HG03108 (cell line): ENCODE data around the gene MYO1F.
"Not testable (repeated sequence)": the region's sequence is repeated elsewhere in the genome, so short reads cannot be mapped to it uniquely, and the experiment has no call there.

ENCODE experiments used
- ATAC-seq: cut with Tn5 transposase; IDR thresholded peaks from one replicate; pipeline ENCODE4 v1.9.1; 2021; ENCODE audit warnings: moderate library complexity; ENCODE audit not compliant: unreplicated experiment

Gene MYO1F

DNA sequence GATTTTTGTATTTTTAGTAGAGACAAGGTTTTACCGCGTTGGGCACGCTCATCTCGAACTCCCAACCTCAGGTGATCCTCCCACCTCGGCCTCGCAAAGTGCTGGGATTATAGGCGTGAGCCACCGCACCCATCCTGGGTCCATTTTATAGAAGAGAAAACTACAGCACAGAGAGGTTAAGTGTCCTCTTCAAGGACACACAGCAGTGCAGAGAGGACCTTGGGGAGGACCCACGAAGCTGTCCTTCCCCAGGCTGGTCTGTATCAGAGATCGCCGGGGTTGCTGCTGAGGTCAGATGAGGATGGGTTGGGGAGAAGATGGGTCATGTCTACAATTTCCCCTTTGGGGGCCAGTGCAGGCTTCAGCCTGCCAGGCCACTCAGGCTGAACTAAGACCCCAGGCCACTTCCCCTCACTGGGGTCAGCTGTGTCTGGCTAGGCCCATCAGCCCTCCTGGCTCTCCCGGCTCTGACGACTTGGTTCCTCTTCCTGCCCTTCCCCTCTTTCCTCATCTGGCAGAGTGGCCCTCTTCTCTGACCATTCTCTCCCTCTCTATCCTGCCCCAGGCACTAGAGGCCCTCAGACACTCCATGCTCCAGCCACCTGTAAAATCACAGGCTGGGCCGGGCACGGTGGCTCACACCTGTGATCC is 9.6 kb downstream of the MYO1F start:
- no peak for ATAC-seq

DNA sequence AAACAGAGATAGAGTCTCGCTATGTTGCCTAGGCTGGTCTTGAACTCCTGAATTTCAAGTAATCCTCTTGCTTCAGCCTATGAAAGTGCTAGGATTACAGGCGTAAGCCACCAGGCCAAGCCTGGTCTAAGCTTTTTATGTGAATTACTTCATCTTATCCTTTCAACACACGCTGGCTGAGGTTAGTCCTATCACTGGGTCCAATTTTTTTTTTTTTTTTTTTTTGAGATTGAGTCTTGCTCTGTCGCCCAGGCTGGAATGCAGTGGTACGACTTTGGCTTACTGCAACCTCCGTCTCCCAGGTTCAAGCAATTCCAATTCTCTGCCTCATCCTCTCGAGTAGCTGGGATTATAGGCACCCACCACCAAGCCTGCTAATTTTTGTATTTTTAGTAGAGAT is 10.4 kb downstream of the MYO1F start:
- no peak for ATAC-seq

DNA sequence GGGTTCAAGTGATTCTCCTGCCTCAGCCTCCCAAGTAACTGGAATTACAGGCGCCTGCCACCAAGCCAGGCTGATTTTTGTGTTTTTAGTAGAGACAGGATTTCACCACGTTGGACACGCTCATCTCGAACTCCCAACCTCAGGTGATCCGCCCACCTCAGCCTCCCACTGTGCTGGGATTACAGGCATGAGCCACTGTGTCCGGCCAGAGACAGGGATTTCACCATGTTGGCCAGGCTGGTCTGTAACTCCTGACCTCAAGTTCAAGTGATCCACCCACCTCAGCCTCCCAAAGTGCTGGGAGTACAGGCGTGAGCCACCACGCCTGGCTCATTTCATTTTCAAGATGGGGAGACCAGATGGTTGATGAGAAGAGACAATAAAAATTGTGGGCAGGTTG is 12.4 kb downstream of the MYO1F start:
- not testable (repeated sequence) for ATAC-seq

DNA sequence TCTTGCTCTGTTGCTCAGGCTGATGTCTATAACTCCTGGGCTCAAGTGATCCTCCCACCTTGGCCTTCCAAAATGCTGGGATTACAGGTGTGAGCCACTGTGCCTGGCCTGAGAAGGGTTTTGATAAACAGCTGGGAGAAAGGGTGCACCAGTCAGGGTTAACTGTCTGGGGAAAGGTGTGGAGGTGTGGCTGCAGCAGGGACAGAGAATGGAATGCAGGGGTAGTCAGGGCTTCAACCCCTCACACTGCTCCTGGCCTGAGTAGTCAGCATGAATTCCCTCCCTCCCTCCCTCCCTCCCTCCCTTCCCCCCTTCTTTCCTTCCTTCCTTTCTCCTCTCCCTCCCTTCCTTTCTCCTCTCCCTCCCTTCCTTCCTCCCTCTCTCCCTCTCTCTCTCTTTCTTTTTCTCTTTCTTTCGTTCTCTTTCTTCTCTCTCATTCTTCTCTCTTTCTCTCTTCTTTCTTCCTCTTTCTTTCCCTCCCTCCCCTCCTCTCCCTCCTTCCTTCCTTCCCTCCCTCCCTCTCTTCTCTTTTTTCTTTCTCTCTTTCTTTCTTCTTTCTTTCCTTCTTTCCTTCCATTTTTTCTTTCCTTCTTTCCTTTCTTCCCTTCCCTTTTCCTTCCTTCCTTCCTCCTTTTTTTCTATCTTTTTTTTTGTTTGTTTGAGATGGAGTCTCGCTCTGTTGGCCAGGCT is 16.0 kb downstream of the MYO1F start:
- ATAC-seq = no peak

DNA sequence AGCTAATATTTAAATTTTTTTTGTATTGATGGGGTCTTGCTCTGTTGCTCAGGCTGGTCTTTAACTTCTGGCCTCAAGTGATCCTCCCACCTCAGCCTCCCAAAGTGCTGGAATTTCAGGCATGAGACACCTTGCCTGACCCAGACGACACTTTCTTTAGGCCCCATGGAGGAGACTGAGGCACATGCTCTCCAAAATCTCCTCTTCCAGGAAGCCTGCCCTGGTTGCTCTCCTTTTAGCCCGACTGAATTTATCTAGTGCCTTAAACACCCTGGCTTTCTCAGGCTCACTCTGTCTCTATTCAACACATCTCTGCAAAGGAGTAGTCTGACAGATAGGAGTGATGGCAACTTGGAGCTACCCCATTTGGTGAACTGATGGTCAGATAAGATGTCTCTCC is 18.9 kb downstream of the MYO1F start:
- ATAC-seq = no peak

DNA sequence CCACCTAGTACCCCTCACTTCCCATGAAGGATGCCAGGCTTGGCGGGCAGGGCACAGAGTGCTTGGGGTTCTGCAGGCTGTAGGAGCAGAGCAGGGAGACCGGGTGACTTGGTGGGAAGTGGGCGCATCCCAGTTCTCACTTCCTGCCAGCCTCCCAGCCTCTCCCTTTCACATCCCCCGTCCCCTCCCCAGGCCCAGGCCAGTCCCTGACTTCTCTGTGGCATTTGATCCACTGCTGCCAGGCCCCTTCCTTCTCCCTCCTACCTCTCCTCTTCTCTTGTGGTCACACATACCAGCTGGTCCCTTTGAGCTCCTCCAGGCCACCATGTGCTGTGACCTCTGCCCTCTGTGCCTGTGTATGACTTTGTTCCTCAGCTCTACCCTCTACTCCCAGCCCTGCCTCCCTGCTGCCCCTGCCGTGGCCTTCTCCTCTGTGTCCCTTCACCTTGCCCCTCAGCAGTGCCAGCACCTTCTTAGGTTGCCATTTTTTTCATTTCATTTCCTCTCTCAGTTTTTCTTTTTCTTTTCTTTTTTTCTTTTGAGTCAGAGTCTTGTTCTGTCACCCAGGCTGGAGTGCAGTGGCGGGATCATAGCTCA is 19.5 kb downstream of the MYO1F start:
- ATAC-seq = no peak

DNA sequence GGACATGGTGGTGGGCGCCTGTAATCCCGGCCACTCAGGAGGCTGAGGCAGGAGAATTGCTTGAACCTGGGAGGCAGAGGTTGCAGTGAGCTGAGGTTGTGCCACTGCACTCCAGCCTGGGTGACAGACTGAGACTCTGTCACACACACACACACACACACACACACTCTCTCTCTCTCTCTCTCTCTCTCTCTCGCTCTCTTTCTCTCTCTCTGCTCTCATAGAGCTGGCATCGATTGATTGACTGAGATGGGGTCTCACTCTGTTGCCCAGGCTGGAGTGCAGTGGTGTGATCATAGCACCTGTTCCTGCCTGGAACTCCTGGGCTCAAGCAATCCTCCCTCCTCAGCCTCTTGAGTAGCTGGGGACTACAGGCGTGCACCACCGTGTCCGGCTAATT is 23.5 kb downstream of the MYO1F start:
- ATAC-seq = not testable (repeated sequence)

DNA sequence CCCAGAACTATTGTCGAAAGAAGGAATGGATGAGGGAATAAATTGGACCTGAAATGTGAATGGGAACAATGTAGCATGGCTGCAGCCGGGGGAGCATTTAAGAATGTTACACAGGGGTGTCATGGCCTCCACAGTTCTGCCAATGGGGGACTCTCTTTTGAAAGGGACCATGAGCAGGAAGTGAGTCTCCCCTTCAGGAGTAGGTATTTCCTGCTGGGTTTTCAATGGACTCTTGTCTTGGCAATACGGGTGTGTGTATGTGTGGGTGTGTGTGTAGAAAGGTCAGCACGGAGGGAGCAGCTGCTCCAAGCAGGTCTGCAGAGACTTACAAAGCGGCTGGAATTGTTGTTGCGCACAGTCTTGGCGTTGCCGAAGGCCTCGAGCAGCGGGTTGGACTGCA is 24.4 kb downstream of the MYO1F start:
- ATAC-seq = no peak

DNA sequence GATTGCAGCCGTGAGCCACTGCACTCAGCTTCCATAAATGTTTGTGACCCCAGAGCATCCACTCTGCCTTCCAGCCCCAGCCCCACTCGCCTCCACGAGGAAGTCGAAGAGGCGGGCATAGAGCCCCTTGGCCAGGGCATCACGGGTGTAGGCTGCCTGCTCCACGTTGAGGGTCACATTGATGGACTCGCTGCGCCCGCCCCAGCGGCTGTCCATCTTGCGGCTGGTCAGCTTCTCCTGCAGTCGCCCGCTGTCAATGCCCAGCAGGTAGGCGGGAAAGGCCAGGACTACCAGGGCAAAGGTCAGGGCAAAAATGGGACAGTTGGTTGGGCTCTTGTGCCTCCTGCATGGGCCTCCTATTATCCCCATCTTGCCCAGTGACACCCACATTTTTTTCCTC is 27.2 kb downstream of the MYO1F start:
- ATAC-seq = no peak

DNA sequence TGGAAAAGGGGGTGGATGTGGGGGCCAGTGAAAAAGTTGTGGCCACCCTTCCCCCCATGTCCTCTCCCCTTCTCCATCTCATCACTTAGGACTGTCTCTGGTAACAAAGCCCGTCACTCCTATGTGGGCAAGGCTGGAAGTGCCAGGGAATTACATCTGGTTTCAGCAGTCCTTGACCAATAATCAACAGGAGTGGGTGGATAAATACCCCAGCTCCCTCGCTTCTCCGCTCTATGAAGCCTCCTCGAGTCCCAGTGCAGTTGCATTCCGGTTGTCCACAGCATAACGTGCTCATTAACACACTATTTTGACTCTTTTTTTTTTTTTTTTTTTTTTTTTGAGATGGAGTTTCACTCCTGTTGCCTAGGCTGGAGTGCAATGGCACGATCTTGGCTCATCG is 31.5 kb downstream of the MYO1F start:
- ATAC-seq = no peak

DNA sequence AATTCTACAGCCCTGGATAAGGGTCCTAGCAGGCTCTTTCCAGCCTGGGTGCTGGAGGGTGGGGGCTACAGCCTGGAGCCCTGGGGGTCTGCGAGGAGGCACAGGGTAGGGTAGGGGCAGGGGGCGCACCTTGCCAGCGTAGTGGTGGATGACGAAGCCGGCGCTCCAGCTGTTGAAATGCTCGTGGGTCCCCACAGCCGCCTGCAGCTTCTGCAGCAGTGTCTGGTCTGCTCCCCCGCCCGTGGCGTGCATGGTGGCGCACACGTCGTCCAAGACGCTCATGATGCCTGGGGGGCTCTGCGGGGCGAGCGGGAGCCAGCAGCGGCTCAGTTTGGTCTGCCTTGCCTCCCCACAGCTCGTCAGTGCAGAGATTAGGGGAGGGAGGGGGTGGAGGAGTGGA is 33.1 kb downstream of the MYO1F start:
- no peak for ATAC-seq

DNA sequence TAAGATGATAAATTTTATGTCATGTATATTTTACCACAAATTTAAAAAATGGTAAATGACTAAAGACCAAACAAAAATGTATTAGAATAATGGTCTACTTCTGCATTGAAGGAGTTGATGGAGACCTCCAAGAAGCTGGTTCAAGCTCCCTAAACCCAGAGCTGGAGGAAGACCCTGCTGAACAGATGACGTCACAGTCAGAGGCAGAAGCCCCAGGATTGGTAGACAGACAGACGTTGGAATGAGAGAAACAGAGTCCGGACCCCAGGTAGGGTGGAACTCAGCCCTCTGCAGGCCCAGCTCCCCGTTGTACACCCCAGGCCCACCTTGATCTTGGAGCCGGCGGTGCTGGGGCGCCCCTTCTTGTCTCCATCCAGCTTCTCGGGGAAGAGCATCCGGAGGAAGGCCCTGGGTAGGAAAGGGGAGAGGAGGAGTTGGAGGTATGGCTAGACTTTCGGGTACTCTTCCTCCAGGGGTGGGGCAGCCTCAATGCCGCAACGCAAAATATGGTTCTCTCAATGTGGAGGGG is 37.6 kb downstream of the MYO1F start:
- no peak for ATAC-seq

DNA sequence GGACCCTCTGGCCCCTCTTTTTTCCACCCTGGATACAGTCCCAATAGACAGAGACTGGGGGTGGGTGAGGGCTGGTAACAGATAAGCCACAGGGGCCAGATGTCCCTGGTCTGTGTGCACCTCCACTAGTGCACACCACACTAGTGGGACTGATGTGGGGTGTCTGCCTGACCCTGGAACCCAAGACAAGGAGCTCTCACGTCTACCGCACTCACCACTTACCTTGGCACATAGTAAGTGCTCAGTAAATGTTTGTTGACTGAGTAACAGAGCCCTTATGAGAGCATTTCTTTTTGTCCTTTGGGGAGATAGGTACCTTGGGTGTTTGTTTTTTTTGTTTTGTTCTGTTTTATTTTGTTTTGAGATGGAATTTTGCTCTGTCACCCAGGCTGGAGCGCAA is 40.1 kb downstream of the MYO1F start:
- no peak for ATAC-seq

DNA sequence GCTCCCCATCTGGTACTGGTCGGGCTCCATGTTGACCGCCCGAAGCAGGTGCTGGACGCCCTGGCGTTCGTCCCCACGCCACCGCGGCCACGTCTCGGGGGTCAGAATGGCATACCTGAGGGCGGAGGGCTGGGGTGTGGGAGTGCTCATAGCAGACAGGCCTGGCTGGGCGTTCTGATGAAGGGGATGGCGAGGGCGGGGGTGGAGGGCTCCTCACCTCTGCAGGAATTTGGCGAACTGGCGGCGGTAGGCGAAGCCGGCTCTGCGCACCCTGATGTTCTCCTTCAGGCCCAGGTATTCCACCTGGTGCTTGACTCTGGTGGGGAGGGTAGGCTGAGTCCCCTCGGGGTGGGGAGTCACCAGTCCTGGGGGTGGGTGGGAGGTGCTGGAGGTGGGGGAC is 41.0 kb downstream of the MYO1F start:
- no peak for ATAC-seq

DNA sequence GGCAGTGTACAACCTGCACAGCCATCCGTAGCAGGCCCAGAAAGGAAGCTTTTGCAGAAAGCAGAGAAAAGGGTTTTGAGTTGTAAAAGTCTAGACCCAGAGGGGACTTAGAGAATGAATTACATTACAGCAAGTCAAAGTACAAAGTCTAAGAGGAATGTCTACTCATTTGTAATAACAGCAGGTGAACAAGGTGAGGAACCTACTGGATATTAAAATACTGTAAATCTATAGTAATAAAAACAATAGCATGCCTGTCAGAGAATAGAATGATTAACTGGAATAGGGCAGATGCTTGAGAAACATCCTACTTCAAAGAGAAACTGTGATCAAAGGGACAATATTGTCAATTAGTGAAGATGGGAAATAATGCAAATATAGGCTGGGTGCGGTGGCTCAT is 45.0 kb downstream of the MYO1F start:
- no peak for ATAC-seq

DNA sequence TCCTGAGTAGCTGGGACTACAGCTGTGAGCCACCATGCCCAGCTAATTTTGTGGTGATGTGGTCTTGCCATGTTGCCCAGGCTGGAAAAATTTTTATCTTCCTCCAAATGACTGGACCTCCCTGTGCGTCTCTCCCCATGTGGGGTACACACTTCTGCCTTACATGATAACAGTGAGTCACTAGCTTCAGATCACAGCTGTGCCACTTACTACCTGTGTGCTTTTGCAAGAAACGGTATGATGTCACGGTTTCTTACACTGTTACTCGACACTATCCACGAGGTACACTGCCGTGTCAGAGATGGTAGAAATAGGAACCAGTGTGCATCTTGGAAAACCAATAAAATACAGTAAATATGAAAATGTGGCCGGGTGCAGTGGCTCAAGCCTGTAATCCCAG is 45.8 kb downstream of the MYO1F start:
- ATAC-seq = no peak

DNA sequence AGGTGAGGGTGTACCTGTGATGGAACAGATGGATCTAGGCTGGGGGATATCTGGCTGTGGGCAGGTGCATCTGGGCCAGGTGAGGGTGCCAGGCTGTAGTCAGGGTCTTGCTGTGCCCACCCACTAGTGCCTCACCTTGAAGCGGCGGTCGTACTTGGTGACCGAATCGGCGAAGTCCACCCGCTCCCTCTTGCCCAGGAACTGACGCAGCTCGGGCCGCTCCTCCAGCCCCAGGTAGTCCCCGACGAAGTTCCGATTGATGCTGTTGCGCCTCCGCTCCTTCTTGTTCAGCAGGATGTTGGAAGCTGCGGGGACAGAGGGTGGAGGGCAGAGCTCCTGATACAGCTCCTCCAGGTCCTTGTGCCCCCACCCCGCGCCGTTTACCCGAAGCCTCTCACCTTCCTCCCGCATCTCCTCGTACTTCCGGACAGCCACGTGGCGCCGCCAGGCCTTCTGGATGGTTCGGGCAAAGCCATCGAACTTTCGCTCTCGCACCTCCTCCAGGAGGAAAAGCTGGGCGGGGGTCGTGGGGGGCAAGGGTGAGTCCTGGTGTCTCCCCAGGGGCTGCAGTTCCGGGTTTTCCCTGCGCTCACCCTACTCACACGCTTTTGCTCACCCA is 47.1 kb downstream of the MYO1F start:
- ATAC-seq = no peak

DNA sequence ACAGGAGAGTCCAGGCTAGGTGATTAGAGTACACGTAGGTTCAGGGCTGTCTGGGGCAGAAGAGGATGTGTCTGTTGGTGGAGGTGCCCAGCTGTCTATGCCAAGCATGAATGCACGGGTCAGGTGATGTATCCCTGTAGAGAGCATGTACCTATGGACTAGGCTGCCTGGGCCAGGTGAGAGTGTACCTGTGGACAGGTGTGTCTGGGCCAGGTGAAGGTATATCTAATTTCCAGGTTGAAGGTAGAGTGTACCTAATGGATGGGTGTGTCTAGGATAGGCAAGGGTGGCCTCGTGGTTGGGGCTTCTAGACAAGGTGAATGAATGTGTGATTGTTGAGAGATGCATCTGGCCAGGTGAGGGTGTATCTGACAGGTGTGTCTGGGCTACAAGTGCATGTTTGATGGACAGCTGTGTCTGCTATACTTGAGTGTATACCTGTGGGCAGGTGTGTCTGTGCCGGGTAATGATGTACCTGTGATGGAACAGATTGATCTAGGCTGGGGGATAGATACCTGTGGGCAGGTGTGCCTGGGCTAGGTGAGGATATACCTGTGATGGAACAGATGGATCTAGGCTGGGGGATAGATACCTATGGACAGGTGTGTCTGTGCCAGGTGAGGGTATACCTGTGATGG is 47.8 kb downstream of the MYO1F start:
- no peak for ATAC-seq

DNA sequence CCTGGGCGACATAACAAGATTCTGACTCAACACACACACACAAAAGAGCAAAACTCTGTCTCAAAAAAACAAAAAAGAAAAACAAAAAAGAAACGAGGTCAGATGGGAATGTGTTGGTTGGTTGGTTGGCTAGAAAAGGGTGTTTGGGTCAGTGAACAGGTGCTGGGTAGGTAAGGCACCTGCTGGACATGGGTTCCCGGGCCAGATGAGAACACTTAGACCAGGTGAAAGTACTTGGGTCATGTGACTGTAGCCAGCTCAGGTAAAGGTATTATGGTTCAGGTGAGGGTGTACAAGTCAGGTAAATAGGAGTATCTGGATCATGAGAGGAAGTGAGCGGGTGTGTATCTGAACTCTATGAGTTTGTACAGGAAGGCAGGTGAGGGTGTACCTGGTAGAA is 48.7 kb downstream of the MYO1F start:
- no peak for ATAC-seq

DNA sequence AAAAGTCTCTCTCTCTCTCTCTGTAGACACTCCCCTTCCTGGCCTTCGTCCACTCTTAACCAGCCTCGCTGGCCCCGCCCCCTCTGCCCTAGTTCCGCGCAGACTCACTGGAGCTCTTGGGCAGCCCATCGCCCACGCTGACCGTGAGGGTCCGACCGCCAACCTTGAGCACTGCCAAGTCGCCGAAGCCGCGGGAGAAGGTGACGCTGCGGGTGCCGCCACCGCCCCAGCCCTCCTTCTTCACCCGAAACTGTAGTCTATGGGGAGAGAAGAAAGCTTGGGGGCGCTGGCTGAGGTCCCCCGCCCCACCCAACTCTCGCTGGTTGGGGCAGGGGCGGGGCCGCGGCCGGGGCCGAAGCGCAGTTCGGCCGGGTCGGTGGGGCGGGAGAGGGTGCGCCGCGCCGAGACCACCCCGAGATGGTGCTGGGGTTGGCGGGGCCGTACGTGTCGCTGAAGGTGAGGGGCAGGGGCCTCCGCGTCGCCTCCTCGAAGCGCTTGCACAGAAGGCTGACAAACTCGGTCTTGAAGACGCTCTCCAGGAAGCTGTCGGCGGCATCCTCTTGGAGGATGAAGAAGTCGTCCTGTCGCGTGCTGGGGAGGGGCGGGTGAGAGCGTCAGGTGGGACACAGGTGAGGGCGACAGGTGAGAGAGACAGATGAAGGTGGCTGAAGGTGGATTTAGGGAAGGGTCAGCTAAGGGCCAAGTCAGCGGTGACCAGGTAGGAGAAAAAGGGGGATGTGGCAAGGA is 50.7 kb downstream of the MYO1F start:
- ATAC-seq = no peak

DNA sequence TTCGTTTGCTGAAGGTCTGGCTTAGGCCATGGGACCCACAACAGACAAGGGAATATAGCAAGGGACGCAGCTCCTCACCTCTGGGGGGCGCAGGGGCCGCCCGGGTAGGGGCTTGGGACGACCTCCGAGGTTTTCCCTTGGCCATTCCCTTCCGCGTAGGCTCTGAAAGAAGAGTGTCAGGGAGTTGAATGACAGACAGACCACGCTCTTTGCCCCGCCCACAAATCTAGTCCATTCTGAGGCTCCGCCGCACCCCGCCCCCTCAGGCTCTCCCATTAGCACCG is 51.9 kb downstream of the MYO1F start:
- no peak for ATAC-seq
